Measurements from ENCODE around the gene ADGRA1. TPM values are rescaled to one million over a fixed set of nuclear protein-coding genes. Genes with fewer than 3 reads are reported as not detected.

ADGRA1 gene
- total and polyA plus RNA-seq, 10 of the 15 experiments (the other 5 are each of a cell fraction or from before 2014, with no cell fraction given) = not detected

- BruUV-seq (replicated peaks) = no TSS peak
Observed at GRCh38 chr10:133125901-133126300, 38.2 kb downstream of the ADGRA1 start.

More at GRCh38 chr10:133125901-133126300, 38.2 kb downstream of the ADGRA1 start:
- ChIA-PET CTCF (no interaction called here), POLR2A (no interaction called here), RAD21 (ENCODE audit: unreplicated experiment) (no interaction called here), SMC1A (ENCODE audit: uncharacterized antibody, unreplicated experiment) (no interaction called here)
- Histone ChIP-seq H2AFZ (ENCODE audit: control insufficient read depth, low read depth, low read length) (no peak overlapping the region), H3K27me3 (replicated peaks in 1 of 2; ENCODE audit: control insufficient read depth in 2 of 2, insufficient read depth in 2 of 2, low read length in 1 of 2) (no peaks in the 10 kb centered on the region), H3K9me3 (replicated peaks; ENCODE audit: control insufficient read depth, insufficient read depth, low read length) (no peaks in the 10 kb centered on the region; the same call in 2 of the 3 replicates), H4K20me1 (ENCODE audit: control insufficient read depth, insufficient read depth) (no peaks in the 10 kb centered on the region), H3K9ac (ENCODE audit: control insufficient read depth, insufficient read depth, low read length) (no peak overlapping the region), H3K79me2 (ENCODE audit: control insufficient read depth, insufficient read depth, low read length) (no peaks in the 10 kb centered on the region), H3K27ac (ENCODE audit: control insufficient read depth, insufficient read depth) (no peak overlapping the region), H3K4me2 (ENCODE audit: control insufficient read depth, insufficient read depth) (no peak overlapping the region), H3K36me3 (ENCODE audit: control insufficient read depth in 2 of 2, insufficient read depth in 2 of 2, low read length in 1 of 2) (no peaks in the 10 kb centered on the region), H3K4me1 (ENCODE audit: control insufficient read depth, insufficient read depth, low read length) (no peaks in the 10 kb centered on the region), H3K4me3 (no peak overlapping the region)
- intact Hi-C loops (cut with micrococcal nuclease; ENCODE audit: unreplicated experiment) = no loop called here
- in situ Hi-C loops (cut with MboI) = no loop called here
- no peak for DNase-seq (ENCODE audit: low read depth, low spot score)
- ATAC-seq = no peak
- TF ChIP-seq PKNOX1 (IDR thresholded peaks at IDR 0.05) (no peak), CTCF (IDR thresholded peaks at IDR 0.05 in 2 of 3, conservative IDR thresholded peaks at IDR 0.05 in 1 of 3; ENCODE audit: control insufficient read depth in 2 of 3, extremely low read depth in 1 of 3, insufficient read depth in 1 of 3, low read depth in 3 of 3, low read length in 3 of 3) (no peak), EP300 (IDR thresholded peaks at IDR 0.05; ENCODE audit: borderline replicate concordance in 1 of 2, control insufficient read depth in 1 of 2, low read depth in 2 of 2, low read length in 2 of 2) (no peak), USF1 (IDR thresholded peaks at IDR 0.05; ENCODE audit: borderline replicate concordance, extremely low read length, insufficient read depth, low read depth, low read length) (no peak), ZNF274 (IDR thresholded peaks at IDR 0.05; ENCODE audit: insufficient read depth, insufficient read length) (no peak), ZNF622 (IDR thresholded peaks at IDR 0.05) (no peak), ZNF687 (IDR thresholded peaks at IDR 0.05) (no peak), TAF1 (IDR thresholded peaks at IDR 0.05; ENCODE audit: borderline replicate concordance, low read depth, low read length) (no peak), KDM1A (IDR thresholded peaks at IDR 0.05; ENCODE audit: borderline replicate concordance) (no peak), POLR2A (IDR thresholded peaks at IDR 0.05; ENCODE audit: low read depth, low read length) (no peak), IRF4 (IDR thresholded peaks at IDR 0.05; ENCODE audit: low read depth, low read length) (no peak)
- 81% methylated on average over 9 of the region's 9 CpGs for WGBS (ENCODE audit: insufficient coverage, insufficient replicate concordance, low lambda C conversion rate, missing lambda C conversion rate)
- FAIRE-seq = no peak
